ENCODE results near the gene DHDH. TPM values are rescaled to one million over a fixed set of nuclear protein-coding genes. Genes with fewer than 3 reads are reported as not detected.

The DHDH gene
- total and polyA plus RNA-seq, 2 experiments from 2014 or later: 0.69 to 4.7 TPM

- peak; percentile 61 for DNase-seq (ENCODE audit: low spot score)
- peak overlapping the region; percentile 82; the same call in 2 of the 3 replicates for H3K4me3 Mint-ChIP-seq
- TF ChIP-seq CTCF (conservative IDR thresholded peaks at IDR 0.05; ENCODE audit: low read depth in 2 of 2): peak; percentile 50 to 77
- TF ChIP-seq ETS1 (IDR thresholded peaks at IDR 0.05): no peak
Observed at GRCh38 chr19:48934837-48935236, 1.3 kb downstream of the DHDH start.

GRCh38 chr19:48935864-48936263 is 2.4 kb downstream of the DHDH start:
- ATAC-seq: no peak
- H4K20me1 ChIP-seq (replicated peaks; ENCODE audit: insufficient read depth): no peaks in the 10 kb centered on the region
- Mint-ChIP-seq H3K27ac (no peak overlapping the region), H3K36me3 (ENCODE audit: low read depth) (peaks cover 14% of the 10 kb centered on the region), H3K27me3 (ENCODE audit: insufficient read depth, low read depth, poor library complexity) (peaks cover 23% of the 10 kb centered on the region), H3K4me3 (no peak overlapping the region), H3K9me3 (no peaks in the 10 kb centered on the region; the same call in 2 of the 3 replicates), H3K4me1 (peaks cover 14% of the 10 kb centered on the region)
- TF ChIP-seq ETS1 (IDR thresholded peaks at IDR 0.05): no peak
- no peak for TF ChIP-seq NANOG (IDR thresholded peaks at IDR 0.05; ENCODE audit: borderline replicate concordance)
- H3K9me2 ChIP-seq (ENCODE audit: insufficient read depth): no peaks in the 10 kb centered on the region
- H3K36me3 ChIP-seq (ENCODE audit: insufficient read depth): no peaks in the 10 kb centered on the region
- no peak for DNase-seq (ENCODE audit: low spot score)
- H3F3A ChIP-seq (replicated peaks; ENCODE audit: low read depth): peaks cover 11% of the 10 kb centered on the region; the same call in 1 of the 2 replicates
- H3K4me3 ChIP-seq: no peak overlapping the region
- H2AFZ ChIP-seq: no peak overlapping the region
- no peak overlapping the region for H3K27ac ChIP-seq (ENCODE audit: low read depth)
- peaks cover 16% of the 10 kb centered on the region for H3K4me1 ChIP-seq (ENCODE audit: insufficient read depth)
- no peaks in the 10 kb centered on the region for H3K79me2 ChIP-seq (replicated peaks; ENCODE audit: insufficient read depth)
- no peak overlapping the region for H3K4me2 ChIP-seq
- H3K27me3 ChIP-seq (ENCODE audit: insufficient read depth): peaks cover 33% of the 10 kb centered on the region

More at GRCh38 chr19:48934837-48935236, 1.3 kb downstream of the DHDH start:
- H3K27ac Mint-ChIP-seq: no peak overlapping the region
- H3K9me3 Mint-ChIP-seq: no peaks in the 10 kb centered on the region; the same call in 2 of the 3 replicates
- H3K27ac ChIP-seq (ENCODE audit: low read depth): no peak overlapping the region
- H3K36me3 Mint-ChIP-seq (ENCODE audit: low read depth): peaks cover 6% of the 10 kb centered on the region
- H3F3A ChIP-seq (replicated peaks; ENCODE audit: low read depth): peaks cover 11% of the 10 kb centered on the region; the same call in 1 of the 2 replicates
- no peak overlapping the region for H3K4me2 ChIP-seq
- H3K4me1 ChIP-seq (ENCODE audit: insufficient read depth): peaks cover 16% of the 10 kb centered on the region
- H3K4me1 Mint-ChIP-seq: peaks cover 14% of the 10 kb centered on the region
- no peak overlapping the region for H3K4me3 ChIP-seq
- peak; percentile 42 for ATAC-seq
- H4K20me1 ChIP-seq (replicated peaks; ENCODE audit: insufficient read depth): no peaks in the 10 kb centered on the region
- no peak overlapping the region for H2AFZ ChIP-seq
- H3K36me3 ChIP-seq (ENCODE audit: insufficient read depth): no peaks in the 10 kb centered on the region
- peaks cover 33% of the 10 kb centered on the region for H3K27me3 ChIP-seq (ENCODE audit: insufficient read depth)
- H3K79me2 ChIP-seq (replicated peaks; ENCODE audit: insufficient read depth): no peaks in the 10 kb centered on the region
- H3K9me2 ChIP-seq (ENCODE audit: insufficient read depth): no peaks in the 10 kb centered on the region
- peaks cover 23% of the 10 kb centered on the region for H3K27me3 Mint-ChIP-seq (ENCODE audit: insufficient read depth, low read depth, poor library complexity)

- H3K27me3 Mint-ChIP-seq (ENCODE audit: insufficient read depth, low read depth, poor library complexity): peaks cover 17% of the 10 kb centered on the region
- Histone ChIP-seq H3K4me1 (ENCODE audit: insufficient read depth) (peaks cover 10% of the 10 kb centered on the region), H3K79me2 (replicated peaks; ENCODE audit: insufficient read depth) (no peaks in the 10 kb centered on the region), H3K36me3 (ENCODE audit: insufficient read depth) (no peaks in the 10 kb centered on the region), H3K9me2 (ENCODE audit: insufficient read depth) (no peaks in the 10 kb centered on the region), H3F3A (replicated peaks; ENCODE audit: low read depth) (peaks cover 8% of the 10 kb centered on the region; the same call in 1 of the 2 replicates), H2AFZ (no peak overlapping the region), H3K27me3 (ENCODE audit: insufficient read depth) (peaks cover 16% of the 10 kb centered on the region), H3K4me3 (no peak overlapping the region), H4K20me1 (replicated peaks; ENCODE audit: insufficient read depth) (no peaks in the 10 kb centered on the region), H3K27ac (ENCODE audit: low read depth) (no peak overlapping the region), H3K4me2 (no peak overlapping the region)
- peaks cover 13% of the 10 kb centered on the region for H3K4me1 Mint-ChIP-seq
- H3K9me3 Mint-ChIP-seq: peaks cover 2% of the 10 kb centered on the region; the same call in 1 of the 3 replicates
- H3K27ac Mint-ChIP-seq: no peak overlapping the region
- no peak for ATAC-seq
- no peak overlapping the region; the same call in 2 of the 3 replicates for H3K4me3 Mint-ChIP-seq
- DNase-seq (ENCODE audit: low spot score): no peak
- H3K36me3 Mint-ChIP-seq (ENCODE audit: low read depth): peaks cover 24% of the 10 kb centered on the region
- TF ChIP-seq REST (IDR thresholded peaks at IDR 0.05; ENCODE audit: unreplicated experiment): no peak
- no peak for TF ChIP-seq ZNF114 (CRISPR knock-in tag; IDR thresholded peaks at IDR 0.05)
- TF ChIP-seq CTCF (conservative IDR thresholded peaks at IDR 0.05; ENCODE audit: low read depth in 2 of 2): no peak
- no peak for TF ChIP-seq ETS1 (IDR thresholded peaks at IDR 0.05)
- TF ChIP-seq NANOG (IDR thresholded peaks at IDR 0.05; ENCODE audit: borderline replicate concordance): no peak
- no peak for TF ChIP-seq EZH2phosphoT487 (IDR thresholded peaks at IDR 0.05; ENCODE audit: unreplicated experiment)
Observed at GRCh38 chr19:48938256-48938655, 4.8 kb downstream of the DHDH start.

Measured in GM23338 (cell line).